Left kidney (tissue), 2 donors: ENCODE measurements around the gene ITPR1. TPM values are rescaled to one million over a fixed set of nuclear protein-coding genes. Genes with fewer than 3 reads are reported as not detected.

ENCODE experiments used
- DNase-seq: peaks from one replicate; pipeline ENCODE4 v3.0.0-alpha.2; 2013
- polyA plus RNA-seq: library from polyadenylated mRNA; unstranded; fragments of 120-200 nt; gene quantifications from one replicate; pipeline ENCODE4 v1.2.1, GENCODE V29; 2013; ENCODE audit not compliant: insufficient read length

The ITPR1 gene
- polyA plus RNA-seq, 1 donor: 68.2 TPM

DNA sequence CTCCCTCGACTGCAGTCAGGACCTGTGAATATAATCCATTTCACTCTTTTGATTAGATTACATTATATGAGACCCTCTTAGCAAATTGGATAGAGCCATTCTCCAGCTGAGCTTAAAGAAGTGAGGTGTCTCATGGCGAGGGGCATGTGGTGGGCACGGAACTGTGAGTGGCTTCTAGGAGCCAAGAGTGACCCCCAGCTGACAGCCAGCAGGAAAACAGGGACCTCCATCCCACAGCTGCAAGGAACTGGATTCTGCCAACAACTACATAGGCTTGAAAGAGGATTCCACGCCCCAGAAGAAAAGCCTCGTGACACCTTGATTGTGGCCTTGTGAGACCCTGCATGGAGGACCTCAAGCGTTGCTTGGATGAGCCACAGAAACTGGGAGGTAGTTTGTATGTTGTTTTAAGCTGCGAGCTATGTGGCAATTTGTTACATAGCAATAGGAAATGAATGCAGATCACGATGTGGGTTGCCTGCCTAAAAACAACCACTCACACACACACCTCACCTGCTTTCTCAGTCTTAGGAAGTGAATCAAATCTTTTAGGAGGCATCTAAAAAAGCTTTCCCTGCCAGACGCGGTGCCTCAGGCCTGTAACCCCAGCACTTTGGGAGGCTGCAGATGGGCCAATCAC is 401.9 kb downstream of the ITPR1 start:
- no peak for DNase-seq

GRCh38 chr3:4895838-4896237 is 402.7 kb downstream of the ITPR1 start:
- no peak for DNase-seq

Other genes with a start within 250 kb of the ITPR1 start
- gene SETMAR, start 190.0 kb upstream of the ITPR1 start, polyA plus RNA-seq: 36.4 TPM
- gene SUMF1, start 26.1 kb upstream of the ITPR1 start, polyA plus RNA-seq: 44.0 TPM